ENCODE data around the gene CCNC.
"Not testable (repeated sequence)": the region's sequence is repeated elsewhere in the genome, so short reads cannot be mapped to it uniquely, and the experiment has no call there.

CCNC gene

GRCh38 chr6:99602520-99603420 is 34.3 kb upstream of the CCNC start:
- no peak for DNase-seq

GRCh38 chr6:99594696-99595095 is 26.2 kb upstream of the CCNC start:
- not testable (repeated sequence) for DNase-seq

- no peak for DNase-seq
Measured at GRCh38 chr6:99592900-99593299, 24.4 kb upstream of the CCNC start.

- DNase-seq: no peak
Measured at GRCh38 chr6:99591673-99592364, 23.4 kb upstream of the CCNC start.

- no peak for DNase-seq
Measured at GRCh38 chr6:99590728-99591672, 22.5 kb upstream of the CCNC start.

- no peak for DNase-seq
Measured at GRCh38 chr6:99589907-99590493, 21.5 kb upstream of the CCNC start.

- peak; percentile 12 for DNase-seq
Measured at GRCh38 chr6:99589290-99589672, 20.8 kb upstream of the CCNC start.

GRCh38 chr6:99588618-99589289 is 20.3 kb upstream of the CCNC start:
- DNase-seq: peak; percentile 77

- DNase-seq: no peak
Measured at GRCh38 chr6:99587792-99588191, 19.3 kb upstream of the CCNC start.

- no peak for DNase-seq
Measured at GRCh38 chr6:99579781-99580180, 11.3 kb upstream of the CCNC start.

GRCh38 chr6:99575544-99576227 is 7.2 kb upstream of the CCNC start:
- no peak for DNase-seq

- DNase-seq: no peak
Measured at GRCh38 chr6:99573980-99574617, 5.6 kb upstream of the CCNC start.

GRCh38 chr6:99563056-99563723 is 5.3 kb downstream of the CCNC start:
- no peak for DNase-seq

GRCh38 chr6:99560668-99561067 is 7.8 kb downstream of the CCNC start:
- DNase-seq: no peak

- DNase-seq: no peak
Measured at GRCh38 chr6:99559057-99559456, 9.4 kb downstream of the CCNC start.

- DNase-seq: no peak
Measured at GRCh38 chr6:99553888-99554287, 14.6 kb downstream of the CCNC start.

- no peak for DNase-seq
Measured at GRCh38 chr6:99550046-99550748, 18.3 kb downstream of the CCNC start.

GRCh38 chr6:99548706-99549105 is 19.8 kb downstream of the CCNC start:
- DNase-seq: no peak

- DNase-seq: no peak
Measured at GRCh38 chr6:99547526-99547925, 20.9 kb downstream of the CCNC start.

- DNase-seq: no peak
Measured at GRCh38 chr6:99545442-99545841, 23.0 kb downstream of the CCNC start.

All from RPMI8226 (cell line).